GM21367 (cell line): ENCODE measurements around the gene TASOR2.

Experiments used
- ATAC-seq: cut with Tn5 transposase; IDR thresholded peaks from one replicate; pipeline ENCODE4 v1.9.1; 2021; ENCODE audit not compliant: unreplicated experiment

Gene TASOR2, protein sequence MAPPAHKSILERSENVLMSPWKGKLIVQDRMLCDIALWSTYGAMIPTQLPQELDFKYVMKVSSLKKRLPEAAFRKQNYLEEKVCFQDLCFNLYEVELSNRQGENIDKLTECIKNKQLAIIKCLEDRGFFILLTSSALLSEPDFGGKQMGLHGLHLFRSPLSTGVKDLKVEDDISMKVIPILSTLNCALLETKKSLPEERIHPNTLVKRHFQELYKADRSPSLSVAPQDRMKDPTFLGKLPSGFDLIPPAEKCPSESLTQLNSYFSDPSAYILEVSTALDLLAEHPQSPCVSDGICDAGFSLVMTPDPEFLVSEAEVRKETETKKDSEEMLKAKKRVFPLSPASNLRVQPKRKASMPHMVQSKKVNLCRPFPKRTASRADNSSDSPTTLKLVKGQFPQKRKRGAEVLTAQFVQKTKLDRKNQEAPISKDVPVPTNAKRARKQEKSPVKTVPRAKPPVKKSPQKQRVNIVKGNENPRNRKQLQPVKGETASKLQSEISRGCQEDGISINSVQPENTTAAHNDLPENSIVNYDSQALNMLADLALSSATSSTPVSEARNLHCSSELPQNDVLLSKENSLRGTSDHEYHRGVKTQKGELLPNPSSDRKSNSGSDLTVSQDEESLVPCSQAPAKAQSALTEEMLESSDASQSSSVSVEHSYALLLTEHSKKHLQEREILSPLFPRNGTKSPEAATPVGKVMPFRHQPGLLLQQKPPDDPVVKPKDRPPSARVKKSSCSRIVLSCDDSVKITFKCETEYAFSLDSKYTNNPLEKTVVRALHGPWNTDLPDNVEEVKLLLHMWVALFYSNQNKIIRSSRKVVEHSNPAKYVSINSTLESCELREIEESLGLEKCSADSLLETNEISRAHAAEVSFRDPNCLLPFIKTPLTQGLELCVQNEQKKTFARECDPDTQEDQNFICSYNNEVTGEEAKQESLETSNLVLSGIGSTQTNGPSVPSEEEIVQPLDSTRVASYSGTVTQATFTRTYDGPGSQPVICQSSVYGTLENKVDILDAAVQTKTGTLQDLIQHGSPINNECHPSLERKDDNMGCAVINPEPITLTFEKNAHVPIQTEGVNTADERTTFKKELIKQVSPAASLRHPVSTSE (N-terminal part only)

DNA sequence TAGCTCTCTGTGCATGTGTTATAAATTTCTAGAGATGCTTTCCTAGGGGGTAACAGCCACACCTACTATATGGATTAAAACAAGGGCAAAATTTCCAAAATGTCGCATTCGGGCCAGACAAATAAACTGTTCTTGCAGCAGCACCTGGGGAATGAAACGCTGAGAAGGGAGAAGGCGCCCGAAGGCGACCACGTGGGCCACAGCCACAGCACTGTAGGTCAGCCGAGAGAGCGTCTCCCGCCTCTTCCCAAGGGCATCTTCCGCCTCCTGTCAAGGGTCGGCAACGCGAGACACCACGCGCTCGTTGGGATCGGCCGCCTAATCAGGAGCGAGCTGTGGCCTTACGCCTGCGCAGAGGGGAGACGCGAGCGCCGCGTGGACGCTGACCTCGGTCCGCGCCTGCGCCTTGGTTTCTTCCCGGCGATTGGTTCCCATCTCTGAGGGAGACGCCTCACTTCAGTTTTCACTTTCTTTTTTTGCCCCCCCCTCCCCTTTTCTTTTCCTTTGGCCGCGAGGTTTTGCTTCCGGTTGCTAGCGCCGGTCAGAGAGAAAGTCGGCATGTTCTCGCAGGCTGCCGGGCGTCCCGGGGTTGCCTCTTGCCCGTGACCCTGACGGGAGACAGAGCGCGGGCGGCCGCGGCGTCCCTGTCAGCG, at the start of gene TASOR2:
TSS of gene TASOR2 (plus strand) at position 521 of the 653 bp plus-strand sequence. CDS start 35,805 bp downstream, outside the sequence.
- ATAC-seq, result peak; percentile 57

DNA sequence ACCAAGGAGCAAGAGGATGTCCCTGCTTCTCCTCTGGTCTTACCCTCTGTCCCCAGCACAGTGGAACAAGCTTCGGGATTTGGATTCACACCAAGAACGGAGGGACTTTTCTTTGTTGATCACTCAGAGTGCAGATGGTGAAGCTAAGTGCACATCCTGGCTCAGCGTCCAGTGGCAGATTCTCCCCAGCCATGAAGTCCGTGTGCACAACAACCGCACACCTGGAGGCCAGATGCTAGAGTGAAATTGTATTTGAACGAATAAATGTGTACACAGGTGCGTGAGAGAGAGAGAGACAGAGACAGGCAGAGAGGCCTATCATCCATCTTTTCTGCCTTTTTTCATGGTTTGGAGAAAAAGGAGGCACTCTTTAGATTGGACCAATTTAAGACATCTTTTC, 49.7 kb upstream of the TASOR2 start:
- ATAC-seq, result no peak

DNA sequence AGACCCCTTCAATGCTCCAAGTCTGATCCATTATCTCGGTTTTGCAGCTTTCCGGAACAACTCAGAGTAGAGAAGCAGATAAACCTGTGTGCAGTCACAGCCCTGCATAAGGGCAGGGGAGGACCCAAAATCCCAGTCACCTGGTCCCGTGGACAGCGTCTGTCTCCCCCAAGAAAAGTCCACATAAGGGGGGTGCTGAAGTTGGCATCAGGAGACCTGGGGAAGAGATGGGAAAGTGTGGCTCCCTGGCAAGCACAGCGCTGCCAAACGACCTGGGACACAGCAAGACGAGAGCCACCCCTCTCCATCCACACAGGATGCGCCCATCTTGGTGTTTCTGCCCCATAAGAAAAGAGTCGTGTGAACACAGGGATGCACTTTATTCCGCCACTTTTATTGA, 46.1 kb upstream of the TASOR2 start:
- no peak for ATAC-seq

DNA sequence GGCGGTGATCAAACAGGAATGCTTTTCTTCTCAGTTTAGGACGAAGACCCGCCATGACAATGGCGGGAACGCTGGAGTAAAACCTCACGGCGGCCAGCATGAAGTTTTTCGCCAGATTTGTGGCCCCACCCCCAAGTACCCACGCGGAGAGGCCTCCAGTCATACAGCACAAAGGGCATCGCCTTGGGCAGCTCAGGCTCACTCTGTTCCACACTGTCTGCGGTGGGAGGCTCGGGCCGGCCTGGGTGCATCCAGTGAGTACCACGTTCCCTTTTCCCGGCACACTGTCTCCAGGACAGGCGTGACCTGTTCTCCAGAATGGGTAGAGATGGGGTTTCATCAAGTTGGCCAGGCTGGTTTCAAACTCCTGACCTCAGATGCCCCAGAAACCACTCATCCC, 45.6 kb upstream of the TASOR2 start:
- ATAC-seq, result no peak

DNA sequence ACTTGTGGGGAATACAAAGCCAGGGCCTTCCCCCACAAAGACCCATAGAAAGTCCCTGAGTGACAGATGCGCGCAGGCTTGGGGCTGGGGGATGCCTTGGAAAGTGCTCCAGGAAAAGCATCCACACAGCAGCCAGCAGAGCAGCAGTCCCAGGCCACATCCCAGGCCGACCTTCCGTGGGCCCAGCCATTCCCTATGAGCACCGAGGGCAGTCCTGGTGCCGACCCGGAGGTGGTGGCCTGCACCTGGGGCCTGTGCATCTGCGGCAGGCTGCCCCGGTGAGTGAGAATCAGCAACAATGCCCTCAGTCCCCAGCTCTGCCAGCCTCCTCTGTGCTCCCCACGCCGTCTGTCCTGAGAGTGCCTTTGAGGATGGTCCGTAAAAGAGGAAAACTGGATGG, 44.6 kb upstream of the TASOR2 start:
- ATAC-seq, result no peak

DNA sequence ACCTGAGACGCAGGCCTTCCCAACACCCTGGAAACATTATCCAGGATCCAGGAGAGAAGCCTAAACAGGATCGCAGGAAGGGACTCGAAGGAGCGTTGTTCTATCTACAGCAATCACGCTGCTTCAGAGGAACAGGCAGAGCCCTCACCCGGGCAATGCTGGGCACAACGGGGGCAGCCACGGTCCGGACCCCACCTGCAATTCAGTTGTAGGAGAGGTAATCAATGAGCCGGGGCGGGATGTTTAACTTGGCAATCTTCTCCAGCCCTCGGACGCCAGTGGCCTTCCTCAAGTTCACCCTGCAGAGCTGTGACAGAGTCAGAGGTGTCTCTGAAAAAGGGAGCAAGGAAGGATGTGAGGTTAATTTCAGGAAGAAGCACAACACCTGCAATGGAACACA, 44.1 kb upstream of the TASOR2 start:
- ATAC-seq, result no peak

DNA sequence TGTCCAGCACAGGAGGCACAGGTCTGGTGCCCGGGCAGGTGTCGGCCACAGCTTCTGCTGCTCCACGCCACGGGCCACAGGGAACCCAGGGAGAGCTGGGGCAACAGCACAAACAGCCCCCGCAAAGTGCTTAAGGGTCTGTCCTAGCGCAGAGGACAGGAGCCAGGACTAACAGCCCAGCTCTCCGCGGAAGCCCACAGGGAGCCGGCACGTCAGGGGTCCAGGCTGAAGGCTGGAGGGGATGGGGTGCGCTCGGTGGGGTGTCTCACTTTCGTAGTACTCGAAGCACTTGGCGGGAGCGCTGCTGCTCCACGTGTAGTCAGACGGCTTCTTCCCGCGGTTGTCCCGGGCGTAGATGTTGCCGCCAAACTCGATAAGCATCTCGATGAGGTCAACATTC, 43.1 kb upstream of the TASOR2 start:
- no peak for ATAC-seq

DNA sequence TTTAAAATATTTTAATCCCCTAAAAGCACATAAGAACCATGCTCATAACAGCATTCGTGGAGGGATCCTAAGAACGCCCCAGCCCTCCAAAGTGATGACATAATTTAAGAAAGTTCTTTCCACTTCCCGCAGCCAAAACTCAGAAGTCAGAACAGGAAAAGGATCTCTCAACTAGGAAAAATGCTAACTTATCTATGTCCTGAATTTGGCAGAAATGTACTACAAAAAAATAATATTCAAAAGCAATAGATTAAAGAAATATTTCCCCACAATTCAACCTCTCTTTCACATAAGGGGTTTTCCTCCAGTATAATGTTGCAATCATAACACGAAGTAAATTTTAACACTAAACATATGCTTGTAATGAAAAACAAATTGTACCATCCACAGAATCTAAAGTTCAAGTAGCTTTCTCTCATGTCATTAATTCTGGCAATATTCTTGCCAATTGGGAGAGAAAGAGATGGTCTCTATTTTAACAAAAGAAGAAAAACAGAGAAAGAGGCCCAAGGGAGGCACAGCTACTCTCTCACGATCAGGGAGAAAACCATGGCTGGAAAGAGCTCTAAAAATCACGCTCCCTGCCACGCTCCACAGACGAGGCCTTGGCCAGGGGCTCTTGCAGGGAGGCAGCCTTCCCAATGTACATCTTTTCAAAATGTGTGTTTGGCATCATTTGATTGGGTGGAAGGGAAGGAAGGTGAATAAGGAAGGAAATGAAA, 41.1 kb upstream of the TASOR2 start:
- ATAC-seq, result no peak

DNA sequence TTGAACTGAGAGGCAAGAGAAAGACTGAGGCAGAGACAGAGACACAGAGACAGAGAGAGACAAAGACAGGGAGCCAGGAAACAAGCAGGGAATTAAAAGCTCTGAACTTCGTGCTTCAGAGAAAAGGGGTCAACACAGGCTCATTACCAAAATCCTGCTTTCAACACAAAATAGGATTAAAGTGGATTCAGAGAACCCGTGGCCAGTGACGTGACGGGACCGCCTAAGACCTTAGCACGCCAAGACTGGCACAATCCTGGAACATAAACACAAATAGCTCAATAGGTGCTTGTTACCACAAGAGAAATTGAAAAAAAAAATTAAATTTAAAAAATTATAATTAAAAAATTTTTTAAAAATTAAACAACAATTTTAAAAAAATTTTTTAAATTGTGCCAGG, 39.7 kb upstream of the TASOR2 start:
- no peak for ATAC-seq

DNA sequence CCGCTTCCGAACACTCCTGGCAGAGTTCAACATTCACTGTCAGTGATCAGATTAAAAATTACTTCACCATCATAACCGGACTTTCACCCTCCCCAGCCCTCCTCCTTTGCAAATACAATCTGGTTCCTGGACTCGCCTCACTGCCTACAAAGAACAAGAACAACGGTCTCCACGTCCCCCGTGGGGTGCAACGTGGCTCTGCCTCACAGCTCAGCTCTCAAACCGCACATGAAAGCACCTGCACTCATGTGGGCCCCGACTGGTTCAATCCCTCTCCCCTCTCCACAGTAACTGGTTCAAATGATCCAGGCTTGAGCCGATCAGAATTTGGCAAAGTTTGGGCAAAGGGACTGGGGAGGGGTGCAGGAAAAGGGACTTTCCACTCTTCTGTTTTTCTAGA, 39.3 kb upstream of the TASOR2 start:
- ATAC-seq, result no peak

DNA sequence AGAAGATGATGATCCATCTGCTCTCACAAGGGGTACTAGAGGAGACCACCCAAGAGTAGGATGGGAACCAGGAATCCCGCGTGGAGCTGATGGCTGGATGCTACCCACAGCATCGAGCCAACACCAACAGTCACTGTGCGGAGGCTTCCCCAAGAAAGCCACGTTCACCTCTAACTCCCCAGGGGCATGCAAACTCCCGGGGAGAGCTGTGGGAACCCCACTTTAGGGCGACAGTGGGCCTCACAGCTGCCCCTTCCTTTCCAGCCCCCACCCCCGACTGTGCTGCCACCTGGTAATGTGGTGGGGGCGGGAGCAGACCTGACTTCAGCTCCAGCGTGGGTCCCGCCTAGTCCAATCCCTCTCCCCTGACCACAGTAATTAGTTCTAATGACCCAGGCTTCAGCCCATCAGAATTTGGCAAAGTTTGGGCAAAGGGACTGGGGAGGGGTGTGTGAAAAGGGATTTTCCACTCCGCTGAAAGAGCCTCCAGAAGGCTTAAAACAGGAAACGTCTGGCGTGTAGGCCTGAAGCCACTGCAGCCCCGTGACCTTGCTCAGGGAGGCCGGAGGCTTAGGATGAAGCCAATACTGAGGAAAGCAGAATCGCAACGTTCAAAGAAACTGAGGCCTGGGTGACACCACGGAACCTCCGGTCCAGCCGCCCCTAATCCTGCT, 38.6 kb upstream of the TASOR2 start:
- ATAC-seq, result no peak

DNA sequence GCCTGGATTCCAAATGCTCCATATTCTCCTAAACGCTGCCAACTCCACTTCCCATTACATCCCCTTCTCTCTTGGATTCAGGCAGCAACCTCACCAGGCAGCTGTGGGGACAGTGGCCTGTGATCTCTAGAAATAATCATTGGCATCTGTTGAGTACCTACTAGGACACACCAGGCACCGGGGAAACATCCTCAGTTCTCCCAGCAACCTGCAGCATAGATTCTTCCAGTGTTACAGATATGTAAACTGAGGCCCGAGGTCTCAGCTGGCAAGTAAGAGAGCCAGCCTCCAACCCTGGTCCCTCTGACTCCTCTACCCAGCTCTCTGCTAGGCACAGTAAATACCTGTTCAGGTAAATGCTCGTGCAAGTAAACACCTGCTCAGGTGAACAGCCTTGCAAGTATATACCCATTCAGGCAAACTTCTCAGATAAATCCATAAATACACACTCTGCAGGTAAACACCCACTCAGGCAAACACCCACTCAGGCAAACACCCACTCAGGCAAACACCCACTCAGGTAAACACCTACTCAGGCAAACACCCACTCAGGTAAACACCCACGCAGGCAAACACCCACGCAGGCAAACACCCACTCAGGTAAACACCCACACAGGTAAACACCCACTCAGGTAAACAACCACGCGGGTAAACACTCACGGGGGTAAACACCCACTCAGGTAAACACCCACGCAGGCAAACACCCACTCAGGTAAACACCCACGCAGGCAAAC, 37.0 kb upstream of the TASOR2 start:
- ATAC-seq, result no peak

DNA sequence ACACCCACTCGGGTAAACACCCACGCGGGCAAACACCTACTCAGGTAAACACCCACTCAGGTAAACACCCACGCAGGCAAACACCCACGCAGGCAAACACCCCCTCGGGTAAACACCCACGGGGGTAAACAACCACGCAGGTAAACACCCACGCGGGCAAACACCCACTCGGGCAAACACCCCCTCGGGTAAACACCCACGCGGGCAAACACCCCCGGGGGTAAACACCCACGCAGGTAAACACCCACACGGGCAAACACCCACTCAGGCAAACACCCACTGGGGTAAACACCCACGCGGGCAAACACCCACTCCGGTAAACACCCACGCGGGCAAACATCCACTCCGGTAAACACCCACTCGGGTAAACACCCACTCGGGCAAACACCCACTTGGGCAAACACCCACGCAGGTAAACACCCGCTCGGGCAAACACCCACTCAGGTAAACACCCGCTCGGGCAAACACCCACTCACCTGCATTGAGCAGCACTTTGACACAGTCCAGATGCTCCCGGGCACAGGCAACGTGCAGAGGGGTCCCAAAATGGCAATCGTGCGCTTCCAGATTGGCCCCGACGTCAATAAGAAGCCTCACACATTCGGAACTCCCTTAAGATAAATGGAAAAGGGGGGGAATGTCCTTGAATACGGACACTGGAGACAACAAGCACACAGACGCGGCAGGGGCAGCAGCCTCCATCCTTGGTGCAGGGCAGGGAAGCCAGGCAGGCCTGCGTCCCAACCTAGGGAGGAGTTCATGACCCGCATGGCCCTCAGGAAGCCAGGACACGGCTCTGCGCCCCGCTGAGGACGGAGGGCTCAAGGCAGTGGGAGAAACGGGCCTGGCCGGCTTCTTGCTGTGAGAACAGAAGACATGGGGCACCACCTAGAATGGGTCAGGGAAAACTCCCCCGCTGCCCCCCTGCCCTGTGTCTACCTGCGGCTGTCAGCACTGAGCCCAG, 35.9 kb upstream of the TASOR2 start:
- ATAC-seq, result no peak

DNA sequence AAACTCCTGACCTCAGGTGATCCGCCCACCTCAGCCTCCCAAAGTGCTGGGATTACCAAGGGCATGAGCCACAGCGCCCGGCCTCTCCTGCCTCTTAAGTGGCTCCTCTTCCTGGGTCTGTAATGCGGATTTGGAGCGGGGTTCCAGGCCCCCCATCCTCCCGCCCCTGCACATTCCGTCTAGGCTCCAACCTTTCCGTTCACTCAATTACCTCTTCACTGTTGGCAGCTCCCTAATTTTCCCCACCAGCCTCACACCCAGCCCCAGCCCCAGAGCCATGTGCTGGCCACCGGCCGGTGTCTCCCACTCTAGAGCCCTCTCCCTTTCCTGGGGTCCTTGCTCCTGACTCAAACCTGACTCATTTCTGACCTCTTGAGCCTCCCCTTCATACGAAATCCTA, 34.9 kb upstream of the TASOR2 start:
- ATAC-seq, result no peak

DNA sequence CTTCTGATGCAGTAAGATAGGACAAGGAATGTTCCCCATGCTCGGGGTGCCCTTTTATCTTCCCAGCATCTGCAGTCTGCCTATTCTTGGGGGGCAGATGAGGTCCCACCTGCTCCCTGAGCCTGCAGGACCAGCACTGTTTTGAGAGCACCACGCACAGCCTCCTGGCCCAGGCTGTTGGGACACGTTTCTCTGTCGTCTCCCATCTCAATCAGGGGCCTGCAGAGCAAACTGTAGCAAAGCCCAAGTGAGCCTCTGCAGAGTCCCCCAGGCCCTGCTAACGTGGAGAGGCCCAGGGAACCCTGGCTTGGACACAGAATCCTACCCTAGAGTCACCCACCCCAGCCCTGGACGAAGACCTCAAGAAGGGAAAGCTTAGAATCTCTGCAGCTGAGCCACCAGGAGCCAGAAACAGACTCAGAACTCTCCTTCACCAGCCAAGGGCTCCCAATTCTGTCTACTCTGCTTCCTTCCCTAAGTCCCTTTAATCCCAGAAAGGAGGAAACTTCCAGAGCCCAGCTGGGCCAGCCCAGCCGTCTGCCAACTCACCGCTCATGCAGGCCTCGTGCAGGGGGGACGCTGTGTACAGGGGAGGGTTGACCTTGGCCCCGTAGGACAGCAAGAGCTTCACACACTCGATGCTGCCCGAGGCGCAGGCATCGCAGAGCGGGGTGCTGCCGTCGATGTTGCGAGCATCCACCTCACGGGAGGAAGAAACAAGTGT, 33.8 kb upstream of the TASOR2 start:
- ATAC-seq, result no peak

DNA sequence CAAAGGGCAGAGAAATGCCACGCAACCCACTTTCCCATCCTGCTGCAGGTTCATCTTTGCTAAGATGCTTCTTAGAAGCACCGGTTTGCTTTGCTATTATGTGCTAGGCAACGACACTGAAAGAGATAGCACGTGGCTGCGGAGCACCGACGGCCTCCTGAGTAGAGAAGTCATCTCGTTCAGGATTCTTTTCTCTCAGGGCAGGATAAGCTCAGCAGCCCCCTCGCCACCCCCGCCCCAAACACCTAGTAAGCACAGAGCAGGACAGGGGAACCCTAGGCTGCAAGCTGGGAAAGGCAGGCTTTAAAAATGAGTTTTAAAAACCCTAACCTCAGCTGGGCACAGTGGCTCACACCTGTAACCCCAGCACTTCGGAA, 33.3 kb upstream of the TASOR2 start:
- ATAC-seq, result no peak

DNA sequence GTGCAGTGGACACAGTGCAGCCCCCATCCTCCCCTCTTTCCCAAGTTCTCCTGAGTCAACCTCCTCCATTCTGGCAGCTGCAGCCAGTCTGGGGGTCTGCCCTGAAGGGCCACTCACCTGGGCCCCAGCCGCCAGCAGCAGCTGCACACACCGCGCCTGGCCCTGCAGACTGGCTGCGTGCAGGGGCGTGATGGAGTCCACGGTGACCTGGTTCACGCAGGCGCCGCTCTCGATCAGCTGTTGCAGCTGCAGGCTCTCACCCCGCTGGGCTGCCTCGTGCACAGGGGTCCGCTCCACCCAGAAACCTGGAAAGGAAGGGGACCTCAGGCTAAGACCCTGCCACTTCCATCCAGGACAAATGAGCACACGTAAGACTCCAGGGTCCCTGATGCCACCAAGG, 31.9 kb upstream of the TASOR2 start:
- ATAC-seq, result no peak
